WERI-Rb-1 (cell line): ENCODE data around the gene CTNNA3.
"Not testable (repeated sequence)": the region's sequence is repeated elsewhere in the genome, so short reads cannot be mapped to it uniquely, and the experiment has no call there.

ENCODE experiments used
- DNase-seq: peaks from one replicate; pipeline ENCODE4 v3.0.0-alpha.2; 2020
- H3K27ac ChIP-seq: fragments of 250-450 bp; sonication (Bioruptor Pico); 2 replicates; pipeline ENCODE4 v1.5.1; 2020; ENCODE audit warnings: mild to moderate bottlenecking, moderate library complexity
- H3K27me3 ChIP-seq: fragments of 250-450 bp; sonication (Bioruptor Pico); 2 replicates; pipeline ENCODE4 v1.5.1; 2021; ENCODE audit warnings: mild to moderate bottlenecking, low read depth, moderate library complexity; ENCODE audit not compliant: insufficient read depth, severe bottlenecking
- H3K36me3 ChIP-seq: fragments of 250-450 bp; sonication (Bioruptor Pico); 2 replicates; pipeline ENCODE4 v1.5.1; 2020; ENCODE audit warnings: mild to moderate bottlenecking, moderate library complexity
- H3K4me3 ChIP-seq: 2 replicates; pipeline ENCODE4 v1.5.1; 2011; ENCODE audit warnings: low read depth, mild to moderate bottlenecking, control low read depth, low read length
- H3K9me3 ChIP-seq: fragments of 250-450 bp; sonication (Bioruptor Pico); 2 replicates; pipeline ENCODE4 v1.5.1; 2021; ENCODE audit warnings: mild to moderate bottlenecking, moderate library complexity; ENCODE audit not compliant: severe bottlenecking
- TF ChIP-seq, protein P1 (sequence below): IDR thresholded peaks from 2 replicates; pipeline ENCODE4 v1.5.1; 2011; ENCODE audit warnings: low read depth, mild to moderate bottlenecking, control low read depth, inconsistent platforms, low read length

Gene CTNNA3

DNA sequence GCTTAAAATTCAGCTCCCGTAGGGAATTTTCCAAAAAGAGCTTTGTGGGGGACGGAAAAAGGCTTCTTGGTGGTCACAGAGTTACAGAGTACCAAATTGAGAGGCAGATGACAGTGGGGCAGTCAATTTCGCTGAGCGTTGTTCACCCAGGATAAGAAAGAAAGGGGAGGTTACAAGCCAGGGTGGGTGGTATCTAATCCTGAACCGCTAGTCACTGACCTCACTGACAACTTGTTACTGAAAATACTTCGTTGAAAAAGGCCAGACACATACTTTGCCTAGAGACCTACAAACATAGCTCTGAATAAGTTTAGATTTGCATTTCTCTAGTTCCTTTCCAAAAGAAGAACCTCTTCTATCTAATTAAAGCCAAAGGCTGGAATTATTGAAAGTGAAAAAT lies at the start of gene CTNNA3:
Gene CTNNA3, minus strand, starts transcription at position 167 of the 400 bp plus-strand sequence.
- Histone ChIP-seq H3K4me3 (no peak within 1 kb of the TSS), H3K27me3 (peaks cover 16% of the 10 kb centered on the region), H3K27ac (no peak within 1 kb of the TSS), H3K36me3 (no peaks in the 10 kb centered on the region), H3K9me3 (peaks cover 2% of the 10 kb centered on the region)
- no peak for DNase-seq
- TF ChIP-seq, protein P1, sequence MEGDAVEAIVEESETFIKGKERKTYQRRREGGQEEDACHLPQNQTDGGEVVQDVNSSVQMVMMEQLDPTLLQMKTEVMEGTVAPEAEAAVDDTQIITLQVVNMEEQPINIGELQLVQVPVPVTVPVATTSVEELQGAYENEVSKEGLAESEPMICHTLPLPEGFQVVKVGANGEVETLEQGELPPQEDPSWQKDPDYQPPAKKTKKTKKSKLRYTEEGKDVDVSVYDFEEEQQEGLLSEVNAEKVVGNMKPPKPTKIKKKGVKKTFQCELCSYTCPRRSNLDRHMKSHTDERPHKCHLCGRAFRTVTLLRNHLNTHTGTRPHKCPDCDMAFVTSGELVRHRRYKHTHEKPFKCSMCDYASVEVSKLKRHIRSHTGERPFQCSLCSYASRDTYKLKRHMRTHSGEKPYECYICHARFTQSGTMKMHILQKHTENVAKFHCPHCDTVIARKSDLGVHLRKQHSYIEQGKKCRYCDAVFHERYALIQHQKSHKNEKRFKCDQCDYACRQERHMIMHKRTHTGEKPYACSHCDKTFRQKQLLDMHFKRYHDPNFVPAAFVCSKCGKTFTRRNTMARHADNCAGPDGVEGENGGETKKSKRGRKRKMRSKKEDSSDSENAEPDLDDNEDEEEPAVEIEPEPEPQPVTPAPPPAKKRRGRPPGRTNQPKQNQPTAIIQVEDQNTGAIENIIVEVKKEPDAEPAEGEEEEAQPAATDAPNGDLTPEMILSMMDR, result no peak

DNA sequence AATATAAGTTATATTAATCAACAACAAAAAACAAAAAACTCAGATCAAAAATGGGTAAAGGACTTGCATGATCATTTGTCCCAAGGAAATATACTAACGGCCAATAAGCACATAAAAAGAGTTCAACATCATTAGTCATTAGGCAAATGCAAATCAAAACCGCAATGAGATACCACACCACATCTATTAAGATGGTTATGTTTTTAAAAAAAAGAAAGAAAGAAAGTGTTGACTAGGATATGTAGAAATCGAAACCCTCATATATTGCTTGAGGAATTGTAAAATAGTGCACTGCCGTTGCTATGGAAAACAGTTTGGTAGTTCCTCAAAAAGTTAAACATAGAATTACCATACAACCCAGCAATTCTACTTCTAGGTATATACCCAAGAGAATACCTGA lies 39.4 kb upstream of the CTNNA3 start:
- Histone ChIP-seq H3K27me3 (peaks cover 31% of the 10 kb centered on the region), H3K9me3 (peaks cover 3% of the 10 kb centered on the region), H3K4me3 (no peak overlapping the region), H3K27ac (no peak overlapping the region), H3K36me3 (no peaks in the 10 kb centered on the region)
- TF ChIP-seq, protein P1, result no peak
- no peak for DNase-seq

DNA sequence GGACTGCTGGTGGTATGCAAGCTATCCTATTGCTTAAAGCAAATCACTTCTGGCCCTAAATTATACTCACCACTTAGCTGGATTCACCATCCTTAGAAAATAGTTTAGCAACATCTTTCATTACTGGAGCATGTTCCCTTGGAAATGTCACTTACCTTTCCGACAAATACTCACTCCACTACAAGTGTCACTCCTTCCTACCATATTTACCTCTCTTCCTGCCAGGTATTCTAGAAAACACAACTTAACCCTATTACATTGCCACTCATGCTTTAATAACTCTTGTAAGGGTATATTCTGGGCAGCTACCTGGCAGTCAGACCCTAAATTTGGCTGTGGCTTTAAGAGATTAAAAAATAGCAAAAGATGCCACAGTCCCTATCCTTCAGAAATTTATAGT lies 37.5 kb upstream of the CTNNA3 start:
- TF ChIP-seq, protein P1, result no peak
- Histone ChIP-seq H3K36me3 (no peaks in the 10 kb centered on the region), H3K27ac (no peak overlapping the region), H3K27me3 (peaks cover 34% of the 10 kb centered on the region), H3K4me3 (no peak overlapping the region), H3K9me3 (no peaks in the 10 kb centered on the region)
- no peak for DNase-seq

DNA sequence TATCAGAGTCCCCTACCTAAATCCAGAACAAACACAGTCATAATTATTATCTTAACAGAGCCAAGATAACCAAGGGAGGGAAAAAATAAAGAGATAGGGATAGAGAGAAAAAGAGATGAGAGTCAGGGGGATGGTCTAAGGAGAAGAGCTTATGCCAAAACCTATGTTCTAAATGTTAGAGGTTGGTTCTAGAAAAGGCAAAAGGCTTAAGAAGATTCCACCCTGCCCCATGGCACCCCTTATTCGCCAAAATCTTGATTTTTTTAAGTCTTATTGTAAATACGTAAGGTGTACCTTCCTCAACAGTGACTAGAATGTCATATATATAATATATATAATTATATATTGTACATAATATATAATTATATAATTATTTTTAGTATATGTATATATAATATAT lies 29.6 kb upstream of the CTNNA3 start:
- no peak overlapping the region for H3K27ac ChIP-seq
- TF ChIP-seq, protein P1, result no peak
- H3K9me3 ChIP-seq, result no peaks in the 10 kb centered on the region
- no peak overlapping the region for H3K4me3 ChIP-seq
- no peak for DNase-seq
- peaks cover 9% of the 10 kb centered on the region for H3K27me3 ChIP-seq
- H3K36me3 ChIP-seq, result no peaks in the 10 kb centered on the region

DNA sequence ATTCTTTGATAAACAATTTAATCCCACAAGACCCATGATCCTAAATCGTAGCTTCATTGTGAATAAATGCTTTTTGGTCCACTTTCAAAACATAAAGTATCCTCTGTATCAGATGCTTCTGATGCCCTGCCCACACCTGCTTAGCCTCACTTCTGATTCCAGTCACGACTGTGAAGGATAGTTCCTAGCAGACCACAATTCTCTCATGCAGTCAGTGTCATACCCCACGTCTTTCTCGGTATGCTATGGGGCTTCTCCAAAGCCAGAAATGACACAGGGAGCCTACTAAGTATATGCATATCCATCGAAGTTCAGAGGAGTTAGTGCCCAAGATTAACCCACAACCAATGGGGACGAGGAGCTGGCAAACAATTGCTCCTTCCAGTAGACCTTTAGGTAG lies 27.6 kb upstream of the CTNNA3 start:
- Histone ChIP-seq H3K9me3 (peaks cover 2% of the 10 kb centered on the region), H3K4me3 (no peak overlapping the region), H3K27me3 (peaks cover 5% of the 10 kb centered on the region), H3K27ac (no peak overlapping the region), H3K36me3 (no peaks in the 10 kb centered on the region)
- TF ChIP-seq, protein P1, result no peak
- DNase-seq, result no peak

DNA sequence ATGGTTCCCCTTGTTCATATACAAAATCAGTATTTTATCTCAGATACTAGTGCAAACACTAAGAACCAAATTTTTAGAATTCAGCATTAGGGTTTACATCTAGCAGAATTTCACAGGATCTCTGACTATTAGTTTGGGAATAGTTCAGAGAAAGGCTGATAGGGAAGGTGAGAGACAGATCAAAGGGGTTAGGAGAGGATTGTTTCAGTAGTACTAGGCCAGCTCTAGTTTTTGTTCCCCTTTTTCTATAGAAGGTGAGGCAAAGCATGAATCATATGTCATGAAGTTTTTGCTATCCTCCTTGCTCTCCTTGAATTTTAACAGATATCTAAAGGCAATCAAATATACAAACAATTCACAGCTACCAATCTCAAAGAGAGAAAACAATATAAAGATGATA lies 26.1 kb upstream of the CTNNA3 start:
- no peaks in the 10 kb centered on the region for H3K36me3 ChIP-seq
- TF ChIP-seq, protein P1, result no peak
- DNase-seq, result no peak

DNA sequence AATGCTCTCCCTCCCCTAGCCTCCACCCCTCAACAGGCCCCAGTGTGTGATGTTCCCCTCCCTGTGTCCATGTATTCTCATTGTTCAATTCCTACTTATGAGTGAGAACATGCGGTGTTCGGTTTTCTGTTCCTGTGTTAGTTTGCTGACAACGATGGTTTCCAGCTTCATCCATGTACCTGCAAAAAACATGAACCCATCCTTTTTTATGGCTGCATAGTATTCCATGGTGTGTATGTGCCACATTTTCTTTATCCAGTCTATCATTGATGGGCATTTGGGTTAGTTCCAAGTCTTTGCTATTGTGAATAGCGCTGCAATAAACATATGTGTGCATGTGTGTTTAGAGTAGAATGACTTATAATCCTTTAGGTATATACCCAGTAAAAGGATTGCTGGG lies 20.5 kb upstream of the CTNNA3 start:
- DNase-seq, H3K4me3 ChIP-seq, H3K27ac ChIP-seq, H3K36me3 ChIP-seq, H3K9me3 ChIP-seq: not testable (repeated sequence)
- peaks cover 18% of the 10 kb centered on the region for H3K27me3 ChIP-seq

More for the DNA sequence above, 26.1 kb upstream of the CTNNA3 start:
- H3K27me3 ChIP-seq, result peaks cover 13% of the 10 kb centered on the region
- H3K27ac ChIP-seq, result no peak overlapping the region
- H3K9me3 ChIP-seq, result peaks cover 2% of the 10 kb centered on the region
- no peak overlapping the region for H3K4me3 ChIP-seq
